Fibroblast of villous mesenchyme (primary cell): ENCODE data around the gene ATF5. TPM values are rescaled to one million over a fixed set of nuclear protein-coding genes. Genes with fewer than 3 reads are reported as not detected.

Experiments used
- DNase-seq: peaks from one replicate; pipeline ENCODE4 v3.0.0-alpha.2; 2010; ENCODE audit warnings: low read depth
- H3K4me3 ChIP-seq: 2 replicates; pipeline ENCODE4 v1.5.1; 2011; ENCODE audit warnings: low read depth, mild to moderate bottlenecking, low read length
- CTCF ChIP-seq: IDR thresholded peaks from 2 replicates; pipeline ENCODE4 v1.5.1; 2012; ENCODE audit warnings: low read depth, mild to moderate bottlenecking, low read length; ENCODE audit not compliant: insufficient read depth
- total RNA-seq: library from RNA; depleted of rRNA; stranded (reverse); fragments of >200 nt; gene quantifications from 2 replicates; pipeline ENCODE4 v1.2.3, GENCODE V29; 2012

ATF5 gene
- total RNA-seq, 1 donor: 8.2 TPM

- no peak for DNase-seq
- no peak overlapping the region for H3K4me3 ChIP-seq
- no peak for TF ChIP-seq CTCF
These were observed 45.9 kb upstream of the ATF5 start for GRCh38 chr19:49883094-49883493.

GRCh38 chr19:49884109-49884508, 44.9 kb upstream of the ATF5 start:
- no peak for DNase-seq
- no peak overlapping the region for H3K4me3 ChIP-seq
- TF ChIP-seq CTCF: no peak

- no peak for TF ChIP-seq CTCF
- no peak overlapping the region for H3K4me3 ChIP-seq
- DNase-seq: no peak
These were observed 44.2 kb upstream of the ATF5 start for GRCh38 chr19:49884760-49885159.

- H3K4me3 ChIP-seq: no peak overlapping the region
- no peak for TF ChIP-seq CTCF
- no peak for DNase-seq
These were observed 41.9 kb upstream of the ATF5 start for GRCh38 chr19:49887037-49887664.

- no peak for TF ChIP-seq CTCF
- no peak overlapping the region for H3K4me3 ChIP-seq
- no peak for DNase-seq
These were observed 41.1 kb upstream of the ATF5 start for GRCh38 chr19:49887665-49888509.

- no peak for TF ChIP-seq CTCF
- no peak overlapping the region for H3K4me3 ChIP-seq
- no peak for DNase-seq
These were observed 40.5 kb upstream of the ATF5 start for GRCh38 chr19:49888510-49888824.
